ENCODE results near the gene GEN1. TPM values are rescaled to one million over a fixed set of nuclear protein-coding genes. Genes with fewer than 3 reads are reported as not detected.

The GEN1 gene
- polyA plus RNA-seq, 3 donors = 10.3 to 12.7 (median 11.9) TPM

DNA sequence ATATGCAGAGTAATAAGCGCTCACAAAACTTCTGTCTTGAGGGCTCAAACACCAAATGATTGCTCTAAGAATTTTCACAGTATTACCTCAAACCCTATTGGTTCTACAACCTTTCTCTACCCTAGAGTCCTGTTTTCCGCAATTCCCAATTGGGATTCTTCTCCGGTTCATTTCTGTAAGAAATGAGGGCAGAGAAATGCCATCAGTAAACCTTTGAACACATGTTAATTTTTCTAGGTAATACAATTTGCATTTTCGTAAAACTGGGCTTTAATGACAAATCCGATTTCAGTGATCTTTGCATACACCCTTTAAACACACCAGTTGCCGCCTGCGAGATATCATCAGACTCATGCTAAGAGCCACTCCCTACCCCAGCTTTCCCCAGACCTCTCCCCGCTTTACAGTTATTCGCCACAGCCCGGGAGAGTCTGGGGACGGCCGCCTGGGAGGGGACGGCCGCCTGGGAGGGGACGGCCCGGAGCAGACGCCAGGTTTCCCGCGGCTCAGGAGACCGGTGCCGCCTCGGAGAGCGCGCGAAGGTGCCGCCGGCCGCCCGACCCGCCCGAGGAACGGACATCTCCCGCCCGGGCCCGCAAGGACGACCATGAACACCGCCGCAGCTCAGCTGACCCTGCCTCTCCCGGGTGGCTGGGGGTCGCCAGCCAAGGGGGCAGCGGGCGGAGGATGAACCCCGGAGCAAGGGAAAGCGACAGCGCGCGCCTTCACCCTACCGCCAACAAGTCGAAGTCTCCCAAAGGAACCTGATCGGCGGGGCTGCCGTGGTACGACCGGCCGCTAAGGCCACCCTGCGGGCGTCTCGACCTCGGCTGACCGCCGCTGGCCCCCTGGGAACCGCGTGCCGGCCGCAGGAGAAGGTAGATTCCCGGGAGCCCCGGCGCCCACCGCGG is 791 bp upstream of the GEN1 start:
- DNase-seq (ENCODE audit: low read depth in 3 of 3, low spot score in 2 of 3) = no peak

DNA sequence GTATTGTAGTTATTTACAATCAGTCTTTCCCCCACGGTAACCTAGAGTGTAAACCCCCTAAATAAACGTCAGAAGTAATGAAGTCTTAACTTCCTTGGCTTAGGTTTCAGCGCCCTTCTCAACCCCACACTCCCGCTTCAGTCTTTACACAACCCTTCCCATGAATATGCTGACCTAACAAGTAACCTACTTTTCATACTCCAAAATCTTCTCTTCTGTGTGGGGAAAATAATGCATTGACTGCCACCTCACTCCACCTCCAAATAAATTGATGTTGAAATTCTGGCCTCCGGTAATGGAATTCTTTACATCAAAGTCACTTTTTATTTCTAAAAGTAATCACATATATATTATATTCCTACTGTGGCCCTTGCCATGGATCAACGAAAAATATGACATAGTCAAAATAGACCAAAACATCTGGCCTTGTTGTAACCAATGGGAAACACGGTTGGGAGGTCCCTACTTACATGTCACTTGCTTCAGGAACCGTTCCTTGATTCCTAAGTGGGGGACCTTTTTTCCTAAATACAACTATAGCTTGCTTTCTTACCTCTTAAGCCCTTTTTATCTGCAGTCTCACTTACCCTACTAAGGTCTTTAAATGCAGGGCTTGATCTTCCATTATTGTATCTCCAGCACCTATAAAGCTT is 961 bp downstream of the GEN1 start:
- no peak for DNase-seq (ENCODE audit: low read depth in 3 of 3, low spot score in 2 of 3)

DNA sequence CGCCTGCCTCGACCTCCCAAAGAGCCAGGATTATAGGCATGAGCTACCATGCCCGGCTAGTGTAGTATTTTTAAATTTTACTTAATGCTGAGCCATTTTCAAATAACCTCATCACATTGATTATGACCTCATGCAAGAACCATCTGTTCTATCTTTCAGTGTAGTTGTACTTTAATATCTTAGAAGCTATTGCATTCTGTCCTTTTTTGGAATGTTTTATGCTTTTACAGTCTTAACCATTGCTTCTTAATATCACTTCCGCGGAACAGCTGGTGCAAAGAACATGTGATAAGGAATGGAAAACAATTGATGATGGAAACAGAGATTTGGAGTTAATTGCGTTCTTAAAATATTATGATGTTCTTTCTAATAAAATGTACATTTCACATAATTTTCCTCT is 2.7 kb downstream of the GEN1 start:
- no peak for DNase-seq (ENCODE audit: low read depth in 3 of 3, low spot score in 2 of 3)

DNA sequence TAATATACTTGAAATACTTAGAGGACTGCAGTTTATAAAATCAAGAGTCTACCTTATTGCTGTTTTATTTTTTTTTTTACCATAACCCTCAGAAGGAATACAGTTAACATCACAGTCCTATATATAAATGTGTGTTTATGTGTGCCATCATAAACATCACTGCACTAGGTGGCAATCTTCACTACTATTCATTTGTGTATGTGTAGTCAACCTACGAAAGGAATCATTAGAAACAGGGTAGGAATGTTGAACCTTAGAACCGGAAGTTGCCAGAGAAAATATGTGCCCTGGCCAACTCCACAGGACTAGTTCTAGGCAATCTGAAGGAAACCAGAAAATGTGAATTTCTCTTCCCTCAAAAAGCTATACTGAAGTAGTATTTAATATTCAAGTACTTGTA is 3.4 kb downstream of the GEN1 start:
- DNase-seq (ENCODE audit: low read depth in 3 of 3, low spot score in 2 of 3) = no peak

DNA sequence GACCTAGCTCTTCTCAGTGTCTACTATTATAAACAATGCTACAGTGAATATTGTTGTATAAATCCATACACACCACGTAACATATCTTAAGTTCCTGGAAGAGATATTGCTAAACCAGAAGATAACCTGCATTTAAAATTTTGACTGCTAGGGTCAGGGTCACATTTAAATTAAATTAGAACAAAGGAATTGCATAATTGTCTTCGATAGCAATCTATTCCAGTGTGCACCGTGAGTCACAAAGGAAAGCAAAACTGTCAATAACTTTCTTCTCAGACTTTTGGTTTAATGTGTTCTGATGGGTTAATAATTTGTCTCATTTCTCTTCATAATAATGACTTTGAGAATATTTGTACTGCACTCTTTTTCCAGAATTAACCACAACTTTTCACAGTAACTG is 4.2 kb downstream of the GEN1 start:
- DNase-seq (ENCODE audit: low read depth in 3 of 3, low spot score in 2 of 3) = no peak

DNA sequence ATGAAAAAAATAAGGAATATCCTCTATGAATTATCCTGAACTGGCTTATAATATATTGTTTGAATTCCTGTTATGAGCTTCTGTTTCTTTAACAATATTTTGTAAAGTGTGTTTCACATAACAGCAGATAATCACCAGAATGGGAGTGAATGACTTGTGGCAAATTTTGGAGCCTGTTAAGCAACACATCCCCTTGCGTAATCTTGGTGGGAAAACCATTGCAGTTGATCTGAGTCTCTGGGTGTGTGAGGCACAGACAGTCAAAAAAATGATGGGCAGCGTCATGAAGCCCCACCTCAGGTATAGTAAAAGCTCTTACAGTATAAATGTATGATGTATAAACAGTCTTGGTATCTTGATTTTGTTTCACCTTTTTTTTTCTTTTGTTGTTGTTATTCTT is 5.9 kb downstream of the GEN1 start:
- DNase-seq (ENCODE audit: low read depth in 3 of 3, low spot score in 2 of 3) = no peak

DNA sequence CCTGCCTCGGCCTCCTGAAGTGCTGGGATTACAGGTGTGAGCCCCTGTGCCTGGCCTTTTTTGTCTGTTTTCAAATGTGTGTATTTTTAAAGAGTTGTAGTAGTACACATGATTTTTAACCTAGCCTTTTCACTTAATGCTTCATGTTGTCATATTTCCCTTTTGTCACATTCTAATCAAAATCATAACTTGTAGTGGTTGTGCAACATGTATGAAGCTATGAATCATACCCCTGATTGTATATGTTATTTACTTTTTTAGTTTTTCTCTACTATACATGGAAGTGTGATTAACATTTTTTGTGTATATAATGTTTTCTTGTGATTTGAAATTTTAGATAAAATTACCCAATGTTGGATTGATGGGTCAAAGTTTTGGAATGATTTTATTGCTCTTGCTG is 8.5 kb downstream of the GEN1 start:
- DNase-seq (ENCODE audit: low read depth in 3 of 3, low spot score in 2 of 3) = no peak

DNA sequence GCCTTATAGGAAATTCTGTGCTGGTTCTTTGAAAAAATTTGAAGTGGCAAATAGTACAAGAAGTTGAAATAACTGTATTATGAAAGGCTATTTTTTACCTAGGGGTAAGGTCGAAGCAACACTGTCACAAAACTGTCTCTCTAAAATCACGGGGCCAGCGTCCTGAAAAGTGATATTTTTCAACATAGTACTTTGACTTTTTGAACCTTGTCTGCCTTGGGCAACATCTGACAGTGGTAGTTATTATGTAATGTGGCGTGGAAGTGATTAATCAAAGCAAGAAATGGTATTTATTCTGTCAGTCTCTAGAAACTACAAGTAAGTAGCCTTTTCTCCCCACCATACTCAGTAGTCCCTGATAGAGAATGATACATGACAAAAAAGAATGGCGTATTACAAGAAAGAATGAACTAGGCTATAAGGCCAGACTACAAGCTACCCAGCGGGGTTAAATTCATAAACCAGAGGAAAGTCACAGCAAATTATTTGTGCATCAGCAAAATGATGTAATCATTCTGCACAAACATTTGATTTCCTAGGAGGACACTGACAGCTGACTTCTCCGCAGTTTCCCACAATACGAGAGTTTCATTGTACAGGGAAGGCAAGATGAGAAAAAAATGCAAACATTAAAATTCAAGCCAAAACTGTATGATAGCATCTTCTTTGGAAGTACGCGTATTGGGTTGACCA is 9.8 kb downstream of the GEN1 start:
- no peak for DNase-seq (ENCODE audit: low read depth in 3 of 3, low spot score in 2 of 3)

DNA sequence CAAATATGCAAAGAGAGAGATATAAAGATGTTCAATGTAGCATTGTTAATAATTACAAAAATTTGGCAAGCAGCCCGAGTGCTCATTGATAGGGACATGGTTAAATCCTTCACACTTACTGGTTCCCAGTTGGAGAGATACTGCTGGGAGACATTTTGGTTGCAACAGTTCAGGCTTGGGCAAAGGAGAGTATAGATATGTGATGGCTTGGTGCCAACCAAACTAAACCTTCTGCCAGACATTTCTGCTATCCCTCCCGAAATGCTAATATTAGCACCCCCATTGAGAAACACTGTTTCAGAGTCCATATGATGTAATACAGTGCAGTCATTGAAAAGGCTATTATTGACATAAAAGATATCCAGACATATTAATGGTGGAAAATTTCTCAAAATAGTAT is 11.5 kb downstream of the GEN1 start:
- no peak for DNase-seq (ENCODE audit: low read depth in 3 of 3, low spot score in 2 of 3)

DNA sequence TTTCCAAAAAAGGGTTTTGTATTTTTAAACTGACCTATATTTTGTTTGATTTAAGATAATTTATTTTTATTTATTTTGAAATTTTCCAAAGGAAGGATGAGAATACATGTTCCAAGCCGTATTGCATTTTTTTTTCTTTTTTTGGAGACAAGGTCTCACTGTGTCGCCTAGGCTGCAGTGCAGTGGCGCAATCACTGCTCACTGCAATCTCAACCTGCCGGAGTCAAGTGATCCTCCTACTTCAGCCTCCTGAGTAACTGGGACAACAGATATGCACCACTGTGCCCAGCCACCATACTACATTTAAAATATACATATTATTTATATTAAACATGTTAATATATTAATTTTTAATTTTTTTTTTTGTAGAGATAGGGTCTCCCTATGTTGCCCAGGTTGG is 15.0 kb downstream of the GEN1 start:
- DNase-seq (ENCODE audit: low read depth in 3 of 3, low spot score in 2 of 3) = no peak

DNA sequence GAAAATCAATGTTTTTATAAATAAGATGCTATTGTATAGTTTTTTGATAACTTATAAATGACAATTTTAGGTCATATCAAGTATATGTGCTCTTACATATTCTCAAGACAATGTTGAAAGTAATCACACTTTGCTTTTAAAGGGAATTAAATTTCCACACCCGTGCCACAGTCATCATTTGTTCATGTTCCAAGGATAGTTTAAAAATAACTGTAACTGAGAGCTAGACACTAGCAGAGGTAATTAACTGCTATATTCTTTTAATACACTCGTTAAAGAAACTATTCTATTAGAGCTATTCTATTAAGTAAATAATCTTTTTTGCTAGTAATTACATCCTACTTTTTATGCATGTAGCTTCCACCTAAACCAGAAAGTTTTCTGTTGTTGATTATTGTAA is 18.0 kb downstream of the GEN1 start:
- no peak for DNase-seq (ENCODE audit: low read depth in 3 of 3, low spot score in 2 of 3)

DNA sequence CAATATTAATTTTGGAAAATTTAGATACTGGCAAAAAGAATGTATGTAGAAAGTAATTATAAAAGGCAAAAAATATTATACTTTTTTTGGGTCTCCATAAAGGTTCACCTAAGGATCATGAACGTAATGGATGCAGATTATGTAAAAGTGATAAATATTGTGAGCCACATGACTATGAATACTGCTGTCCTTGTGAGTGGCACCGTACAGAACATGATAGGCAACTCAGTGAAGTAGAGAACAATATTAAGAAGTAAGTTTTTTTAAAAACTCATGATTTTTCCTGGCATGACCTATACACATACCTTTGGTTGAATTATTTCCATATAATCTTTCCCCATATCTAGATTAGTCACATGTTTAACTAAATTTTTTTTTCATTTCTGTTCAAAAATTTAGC is 18.6 kb downstream of the GEN1 start:
- DNase-seq (ENCODE audit: low read depth in 3 of 3, low spot score in 2 of 3) = no peak

DNA sequence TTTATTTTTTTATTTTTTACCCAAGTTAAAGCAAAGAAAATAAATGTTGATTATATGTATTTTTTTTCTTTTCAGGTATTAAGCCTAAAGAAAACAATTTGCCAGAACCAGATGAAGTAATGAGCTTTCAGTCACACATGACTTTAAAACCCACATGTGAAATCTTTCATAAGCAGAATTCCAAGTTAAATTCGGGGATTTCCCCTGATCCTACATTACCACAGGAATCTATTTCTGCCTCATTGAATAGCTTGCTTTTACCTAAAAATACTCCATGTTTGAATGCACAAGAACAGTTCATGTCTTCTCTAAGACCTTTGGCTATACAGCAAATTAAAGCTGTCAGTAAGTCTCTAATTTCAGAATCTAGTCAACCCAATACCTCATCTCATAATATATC is 26.6 kb downstream of the GEN1 start:
- DNase-seq (ENCODE audit: low read depth in 3 of 3, low spot score in 2 of 3) = no peak

DNA sequence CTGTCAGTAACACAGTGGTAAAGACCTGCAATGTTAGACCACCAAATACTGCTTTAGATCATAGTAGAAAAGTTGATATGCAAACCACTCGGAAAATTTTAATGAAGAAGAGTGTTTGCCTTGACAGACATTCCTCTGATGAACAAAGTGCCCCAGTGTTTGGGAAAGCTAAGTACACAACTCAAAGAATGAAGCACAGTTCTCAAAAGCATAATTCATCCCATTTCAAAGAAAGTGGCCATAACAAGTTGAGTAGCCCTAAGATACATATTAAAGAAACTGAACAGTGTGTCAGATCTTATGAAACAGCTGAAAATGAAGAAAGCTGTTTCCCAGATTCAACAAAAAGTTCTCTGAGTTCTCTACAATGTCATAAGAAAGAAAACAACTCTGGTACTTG is 27.5 kb downstream of the GEN1 start:
- DNase-seq (ENCODE audit: low read depth in 3 of 3, low spot score in 2 of 3) = no peak

DNA sequence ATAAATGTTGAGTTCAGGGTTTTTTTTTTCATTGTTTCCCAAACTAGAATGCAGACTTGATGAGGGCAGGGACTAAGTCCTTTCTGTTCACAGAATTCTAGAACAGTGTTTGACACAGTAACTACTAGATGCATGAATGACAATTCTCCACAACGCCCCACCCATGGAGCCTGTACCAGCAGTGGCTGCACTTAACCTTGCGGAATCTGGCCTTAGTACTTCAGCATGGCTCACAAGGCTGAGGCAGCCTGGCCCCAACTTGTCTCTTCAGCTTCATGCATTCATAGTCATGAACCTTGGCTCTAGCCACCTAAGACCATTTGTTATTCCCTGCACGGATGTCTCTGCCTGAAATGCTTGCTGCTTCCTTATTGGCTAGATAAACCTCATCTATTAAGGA is 32.8 kb downstream of the GEN1 start:
- no peak for DNase-seq (ENCODE audit: low read depth in 3 of 3, low spot score in 2 of 3)

DNA sequence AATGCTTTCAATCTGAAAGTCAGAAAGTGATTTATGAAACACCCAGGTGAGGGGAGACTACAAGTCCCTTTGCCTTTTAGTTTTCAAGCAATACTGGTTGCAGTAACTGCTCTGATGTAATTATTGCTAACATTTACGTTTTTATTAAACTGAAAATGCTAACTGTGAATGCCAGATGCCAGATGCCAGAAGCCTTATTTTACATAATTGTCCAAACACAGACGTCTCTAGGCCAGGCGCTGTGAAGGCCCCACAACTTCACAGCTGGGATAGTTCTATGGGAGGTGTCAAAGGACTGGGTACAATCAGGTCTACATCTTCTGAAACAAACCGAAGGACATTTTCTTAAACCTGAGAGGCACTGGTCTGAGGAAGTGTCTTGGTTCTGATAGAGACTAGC is 34.8 kb downstream of the GEN1 start:
- no peak for DNase-seq (ENCODE audit: low read depth in 3 of 3, low spot score in 2 of 3)

DNA sequence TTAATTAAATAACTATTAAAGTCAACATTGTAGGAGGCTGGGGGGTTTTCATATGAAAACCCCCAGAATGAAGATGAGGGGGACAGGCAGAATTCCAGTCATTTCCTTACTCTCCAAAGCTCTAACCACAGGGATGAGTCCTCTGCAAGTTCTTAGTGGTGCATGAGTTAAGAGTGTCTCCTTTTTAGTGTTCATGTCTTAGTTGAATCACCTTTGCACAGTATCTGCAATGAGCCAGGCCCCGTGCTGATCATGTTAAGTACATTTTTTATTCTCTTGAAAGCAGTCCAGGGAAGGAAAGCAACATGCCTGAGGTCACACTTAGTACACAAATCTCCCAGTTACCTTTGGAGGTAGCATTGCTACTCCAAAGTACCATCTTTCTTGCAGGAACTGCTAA is 36.6 kb downstream of the GEN1 start:
- DNase-seq (ENCODE audit: low read depth in 3 of 3, low spot score in 2 of 3) = no peak

DNA sequence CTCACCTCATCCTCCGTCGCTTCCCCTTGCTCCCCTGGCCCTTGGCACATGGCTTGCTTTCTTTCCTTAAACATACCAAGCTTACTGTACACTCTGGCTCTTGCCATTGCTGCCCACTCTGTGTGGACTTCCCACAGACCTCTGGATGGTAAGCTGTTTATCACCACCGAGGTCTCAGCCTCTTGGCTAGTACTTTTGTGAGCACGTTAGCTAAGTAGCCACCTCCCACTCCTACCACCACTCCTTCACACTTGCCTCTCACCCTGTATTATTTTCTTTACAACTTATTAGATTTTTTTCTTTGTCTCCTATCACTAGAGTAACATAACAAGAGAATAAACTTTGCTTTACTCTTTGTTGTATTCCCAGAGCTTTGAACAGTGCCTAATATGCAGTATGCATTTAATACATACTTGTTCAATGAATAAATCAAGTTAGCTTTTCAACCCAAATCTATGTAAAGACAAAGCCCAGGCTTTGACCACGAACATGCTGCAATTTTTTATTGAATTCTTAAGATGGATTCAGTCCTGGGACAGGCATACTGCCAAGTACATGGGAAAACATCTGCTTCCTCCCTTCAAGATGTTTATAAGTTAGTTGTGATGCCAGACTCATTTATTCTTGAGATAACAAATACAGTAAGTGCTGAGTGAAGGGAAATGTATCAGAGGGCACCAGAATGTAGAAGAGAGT is 37.3 kb downstream of the GEN1 start:
- DNase-seq (ENCODE audit: low read depth in 3 of 3, low spot score in 2 of 3) = no peak

DNA sequence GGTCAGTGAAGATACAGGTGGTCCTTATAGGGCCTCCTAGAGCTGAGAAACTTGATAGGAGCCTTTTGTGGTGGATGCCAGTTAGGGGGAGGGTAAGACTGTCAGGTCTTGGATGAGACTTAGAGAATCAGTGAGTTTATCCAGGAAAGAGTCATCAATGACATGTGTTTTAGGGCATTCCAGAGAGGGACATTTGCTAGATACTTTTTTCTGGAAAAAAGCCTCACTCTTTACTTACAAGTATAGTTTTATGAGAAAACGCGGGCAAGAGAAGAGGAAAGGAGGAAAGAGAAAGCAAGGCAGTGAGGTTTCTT is 37.8 kb downstream of the GEN1 start:
- no peak for DNase-seq (ENCODE audit: low read depth in 3 of 3, low spot score in 2 of 3)

DNA sequence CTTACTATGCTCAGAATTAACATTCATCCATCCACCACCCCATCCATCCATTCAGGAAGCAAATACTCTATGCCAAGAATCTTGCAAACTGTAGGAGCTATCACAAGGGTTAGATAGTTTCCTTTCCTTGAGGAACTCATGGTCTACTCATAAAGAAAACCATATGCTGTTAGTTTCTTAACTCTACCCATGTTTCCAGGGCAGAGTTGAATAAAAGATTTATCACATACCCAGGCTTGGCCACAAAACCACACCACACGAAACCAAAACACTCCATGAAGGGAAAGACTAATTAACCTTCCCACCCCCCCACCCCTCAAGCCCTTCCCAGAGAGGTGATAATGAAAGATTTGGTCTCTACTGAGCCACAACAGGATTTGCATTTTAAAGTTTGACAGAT is 38.6 kb downstream of the GEN1 start:
- no peak for DNase-seq (ENCODE audit: low read depth in 3 of 3, low spot score in 2 of 3)

DNA sequence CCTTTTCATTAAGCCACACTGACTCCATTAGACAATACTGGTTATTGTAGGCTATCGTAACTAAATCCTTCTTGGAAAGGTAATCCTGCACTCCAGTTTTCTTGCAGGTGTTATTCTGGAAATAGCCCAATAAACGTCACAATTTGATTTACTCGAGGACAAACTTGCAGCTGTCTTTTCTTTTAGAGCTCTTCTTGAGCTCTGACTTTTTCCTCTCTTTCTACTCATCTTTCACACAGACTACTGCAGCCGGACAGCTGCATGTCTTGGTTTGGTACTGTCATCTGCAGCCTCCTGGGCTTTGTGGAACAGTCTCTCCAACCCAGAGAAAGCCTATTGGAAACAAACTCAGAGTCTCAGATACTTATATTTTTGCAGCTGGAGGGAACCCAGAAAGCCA is 39.4 kb downstream of the GEN1 start:
- DNase-seq (ENCODE audit: low read depth in 3 of 3, low spot score in 2 of 3) = no peak

Data from right renal cortex interstitium (tissue), 3 donors.